B cell (primary cell): ENCODE data around the gene APLP2. TPM values are rescaled to one million over a fixed set of nuclear protein-coding genes. Genes with fewer than 3 reads are reported as not detected.

ENCODE experiments used
- ATAC-seq: fragments of 200-7000 bp; cut with Tn5 transposase; one replicate; pipeline ENCODE4 v1.10.0; 2021; ENCODE audit warnings: low read depth, mild to moderate bottlenecking, moderate number of reproducible peaks, moderate library complexity
- CTCF ChIA-PET: fragments of 350-600 bp; sonication (Branson Sonifier 250); formaldehyde crosslinking; loops from one replicate; lab custom pipeline; 2021; ENCODE audit warnings: antibody characterized with exemption, inconsistent platforms; lab: Charles Lee
- POLR2A ChIA-PET: fragments of 350-600 bp; sonication (Branson Sonifier 250); formaldehyde crosslinking; loops from one replicate; lab custom pipeline; 2021; ENCODE audit warnings: antibody characterized with exemption; lab: Charles Lee
- DNase-seq: peaks from one replicate; pipeline ENCODE4 v3.0.0; 2013
- H2AFZ ChIP-seq: 2 replicates; pipeline ENCODE4 v1.6.1; 2012; ENCODE audit warnings: mild to moderate bottlenecking, low read depth, low read length; ENCODE audit not compliant: insufficient read depth, poor library complexity, severe bottlenecking
- H3K27ac ChIP-seq, 2 donors: 1 replicate in 1 of 2; 2 replicates in 1 of 2; pipeline ENCODE4 v1.5.1; 2012 to 2013; ENCODE audit warnings: low read length in 2 of 2, mild to moderate bottlenecking in 2 of 2, moderate library complexity in 1 of 2
- H3K27me3 ChIP-seq, 4 experiments: fragments of 200-600 bp in 1 of 4; sonication (generic) in 1 of 4; replicated peaks in 1 of 4; 1 replicate in 2 of 4; 2 replicates in 2 of 4; pipeline versions ENCODE4 v1.6.1 to v1.7.0; 2013 to 2016; ENCODE audit warnings: low read length in 3 of 4, mild to moderate bottlenecking in 2 of 4, mixed read lengths in 1 of 4, moderate library complexity in 1 of 4; ENCODE audit not compliant: insufficient read depth in 4 of 4, control insufficient read depth in 3 of 4; ENCODE audit errors: control extremely low read depth in 1 of 4
- H3K36me3 ChIP-seq, 2 experiments: replicated peaks in 1 of 2; 1 replicate in 1 of 2; 2 replicates in 1 of 2; pipeline versions ENCODE4 v1.6.1 to v1.7.1; 2013; ENCODE audit warnings: low read length in 1 of 2; ENCODE audit not compliant: insufficient read depth in 2 of 2, control insufficient read depth in 1 of 2; ENCODE audit errors: control extremely low read depth in 1 of 2, extremely low read depth in 1 of 2
- H3K4me1 ChIP-seq, 2 donors: fragments of 200-600 bp in 1 of 2; sonication (generic) in 1 of 2; 1 replicate in 1 of 2; 2 replicates in 1 of 2; pipeline versions ENCODE4 v1.5.1 to v1.6.1; 2013 to 2017; ENCODE audit warnings: low read length in 2 of 2; ENCODE audit not compliant: control insufficient read depth in 2 of 2, insufficient read depth in 2 of 2
- H3K4me2 ChIP-seq: replicated peaks from 2 replicates; pipeline ENCODE3; 2012; ENCODE audit warnings: mild to moderate bottlenecking, low read depth, low read length; ENCODE audit not compliant: poor library complexity, severe bottlenecking
- H3K4me3 ChIP-seq, 5 experiments: fragments of 200-600 bp in 1 of 5; sonication (generic) in 1 of 5; 1 replicate in 3 of 5; 2 replicates in 2 of 5; pipeline versions ENCODE4 v1.5.1 to v1.7.0; 2011 to 2016; ENCODE audit warnings: low read length in 4 of 5, mild to moderate bottlenecking in 4 of 5, low read depth in 2 of 5, control low read depth in 1 of 5, moderate library complexity in 1 of 5; ENCODE audit not compliant: insufficient read depth in 1 of 5; ENCODE audit errors: control extremely low read depth in 1 of 5, extremely low read depth in 1 of 5
- H3K79me2 ChIP-seq: fragments of 200-600 bp; sonication (generic); one replicate; pipeline ENCODE4 v1.6.0; 2016; ENCODE audit warnings: low read length; ENCODE audit not compliant: control insufficient read depth, insufficient read depth
- H3K9ac ChIP-seq: fragments of 200-600 bp; sonication (generic); 2 replicates; pipeline ENCODE4 v1.6.1; 2017; ENCODE audit warnings: mild to moderate bottlenecking, low read length, moderate library complexity
- H3K9me3 ChIP-seq, 3 donors: one replicate each; pipeline versions ENCODE4 v1.6.1 to v1.7.1; 2013; ENCODE audit warnings: low read length in 2 of 3; ENCODE audit not compliant: control insufficient read depth in 2 of 3, insufficient read depth in 1 of 3; ENCODE audit errors: control extremely low read depth in 1 of 3
- H4K20me1 ChIP-seq: 2 replicates; pipeline ENCODE4 v1.6.0; 2012; ENCODE audit warnings: mild to moderate bottlenecking, low read length; ENCODE audit not compliant: insufficient read depth, control insufficient read depth, poor library complexity, severe bottlenecking
- H3K27ac Mint-ChIP-seq: one replicate; pipeline ENCODE4 v1.8.0; 2021; ENCODE audit warnings: mixed read lengths
- H3K27me3 Mint-ChIP-seq: one replicate; pipeline ENCODE4 v1.8.0; 2021; ENCODE audit warnings: mixed read lengths
- H3K4me1 Mint-ChIP-seq: one replicate; pipeline ENCODE4 v1.8.0; 2021; ENCODE audit warnings: mixed read lengths
- H3K4me3 Mint-ChIP-seq: one replicate; pipeline ENCODE4 v1.8.0; 2021; ENCODE audit warnings: mixed read lengths
- H3K9me3 Mint-ChIP-seq: one replicate; pipeline ENCODE4 v1.8.0; 2022; ENCODE audit warnings: mixed read lengths; ENCODE audit not compliant: insufficient read depth
- CTCF ChIP-seq: fragments of 200-600 bp; IDR thresholded peaks from one replicate; pipeline ENCODE4 v1.8.0; 2022; ENCODE audit warnings: antibody characterized with exemption, mild to moderate bottlenecking
- EZH2 ChIP-seq: IDR thresholded peaks from 2 replicates; pipeline ENCODE4 v1.6.1; 2012; ENCODE audit warnings: borderline replicate concordance, low read depth, mild to moderate bottlenecking, moderate library complexity, low read length; ENCODE audit not compliant: insufficient read depth, poor library complexity, severe bottlenecking
- WGBS: methylation state at CpG from one replicate; pipeline ENCODE4 v1.1.5; 2013; ENCODE audit warnings: missing lambda C conversion rate; ENCODE audit not compliant: insufficient coverage; 5-methylcytosine and 5-hydroxymethylcytosine counted together
- intact Hi-C: fragments of 100-400 bp; cut with micrococcal nuclease; formaldehyde crosslinking; loops from one replicate; pipeline ENCODE4 v1.10.0; 2022
- polyA plus RNA-seq: library from polyadenylated mRNA; depleted of rRNA; stranded (reverse); fragments of >200 nt; gene quantifications from 2 replicates; pipeline ENCODE4 v1.2.3, GENCODE V29; 2012
- total RNA-seq, 2 donors: library from RNA; stranded (reverse); fragments of 120-200 nt in 1 of 2; gene quantifications; 1 replicate in 1 of 2; 2 replicates in 1 of 2; pipeline versions ENCODE4 v1.2.3 to v1.2.4, GENCODE V29; 2013 to 2022

APLP2 gene
- total and polyA plus RNA-seq, 2 donors (not counting 1 experiment from before 2014, with no cell fraction given), result 84.2 to 102 TPM

GRCh38 chr11:130151196-130151595 is 81.5 kb downstream of the APLP2 start:
- Histone ChIP-seq H3K4me2 (no peak overlapping the region), H3K4me3 (no peak overlapping the region), H3K27me3 (no peaks in the 10 kb centered on the region), H4K20me1 (no peaks in the 10 kb centered on the region), H3K36me3 (no peaks in the 10 kb centered on the region), H3K9me3 (no peaks in the 10 kb centered on the region), H3K27ac (no peak overlapping the region), H3K79me2 (no peaks in the 10 kb centered on the region), H3K9ac (no peak overlapping the region), H2AFZ (no peak overlapping the region), H3K4me1 (peaks cover 16 to 28% of the 10 kb centered on the region in 2 donors)
- DNase-seq (no peak), ATAC-seq (no peak)
- 20% methylated on average over 1 of the region's 1 CpG for WGBS
- POLR2A ChIA-PET, result interaction anchor here (1.1 kb wide), 1 partner anchor 9 kb away, joined by 4 read pairs; the partner anchor contains the start of gene ST14
- H3K4me1 Mint-ChIP-seq, result peaks cover 49% of the 10 kb centered on the region
- no peaks in the 10 kb centered on the region for H3K27me3 Mint-ChIP-seq
- no peaks in the 10 kb centered on the region for H3K9me3 Mint-ChIP-seq
- intact Hi-C loops, result no loop called here
- no peak for TF ChIP-seq EZH2
- TF ChIP-seq CTCF, result no peak
- peak overlapping the region; percentile 47 for H3K27ac Mint-ChIP-seq
- CTCF ChIA-PET, result interaction anchor here (1.6 to 3.8 kb wide), 2 partner anchors 20 to 281 kb away, joined by 4 to 26 read pairs; no protein-coding TSS in a partner anchor
- H3K4me3 Mint-ChIP-seq, result no peak overlapping the region

GRCh38 chr11:130156108-130157022 is 86.7 kb downstream of the APLP2 start:
- 87% methylated on average over 7 of the region's 11 CpGs for WGBS
- Histone ChIP-seq H4K20me1 (no peaks in the 10 kb centered on the region), H3K4me1 (peaks cover 14 to 24% of the 10 kb centered on the region in 2 donors), H3K36me3 (no peaks in the 10 kb centered on the region), H3K9me3 (no peaks in the 10 kb centered on the region), H3K79me2 (no peaks in the 10 kb centered on the region), H3K4me3 (no peak overlapping the region), H3K9ac (no peak overlapping the region), H2AFZ (no peak overlapping the region), H3K27ac (no peak overlapping the region), H3K4me2 (no peak overlapping the region), H3K27me3 (no peaks in the 10 kb centered on the region)
- Mint-ChIP-seq H3K4me3 (no peak overlapping the region), H3K9me3 (no peaks in the 10 kb centered on the region), H3K27me3 (no peaks in the 10 kb centered on the region), H3K4me1 (peaks cover 43% of the 10 kb centered on the region), H3K27ac (peak overlapping the region; percentile 32)
- ChIA-PET CTCF (interaction anchor here (1.0 to 2.3 kb wide), 4 partner anchors 10 to 56 kb away, joined by 3 to 8 read pairs (median 5); no protein-coding TSS in a partner anchor), POLR2A (no interaction called here)
- intact Hi-C loops, result no loop called here
- no peak for ATAC-seq
- DNase-seq, result no peak
- no peak for TF ChIP-seq CTCF
- TF ChIP-seq EZH2, result no peak
